ENCODE results near the gene TNRC6C.
"Not testable (repeated sequence)": the region's sequence is repeated elsewhere in the genome, so short reads cannot be mapped to it uniquely, and the experiment has no call there.

The TNRC6C gene

GRCh38 chr17:77929871-77930436 lies 28.5 kb upstream of the TNRC6C start:
- DNase-seq (ENCODE audit: low read depth in 2 of 2): no peak

GRCh38 chr17:77930780-77931768 lies 27.4 kb upstream of the TNRC6C start:
- DNase-seq (ENCODE audit: low read depth in 2 of 2): no peak

DNA sequence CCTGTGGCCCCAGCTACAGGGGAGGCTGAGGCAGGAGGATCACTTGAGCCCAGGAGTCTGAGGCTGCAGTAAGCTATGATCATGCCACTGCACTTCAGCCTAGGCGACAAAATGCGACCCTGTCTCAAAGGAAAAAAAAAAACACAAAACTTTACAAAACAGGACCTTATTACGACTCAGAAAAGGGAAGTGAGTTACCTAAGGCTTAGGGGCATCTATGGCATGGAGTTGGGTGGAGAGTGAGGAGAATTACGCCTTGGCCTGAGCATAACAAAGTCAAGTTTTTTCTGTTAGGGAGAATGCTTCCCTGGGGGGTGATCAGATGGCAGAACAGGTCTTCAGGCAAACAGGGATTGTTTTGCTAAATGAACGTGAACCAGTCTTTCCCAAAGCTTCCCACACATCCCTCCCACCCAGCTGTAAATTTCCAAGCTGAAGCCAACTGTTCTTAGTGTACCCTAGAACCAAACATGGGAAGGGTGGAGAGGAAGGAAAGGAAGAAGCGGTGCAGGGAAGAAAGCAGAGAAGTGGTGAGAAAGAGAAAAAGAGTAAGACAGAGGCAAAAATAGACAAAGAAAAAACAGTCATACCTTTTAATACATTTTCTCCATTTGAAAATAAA lies 24.6 kb upstream of the TNRC6C start:
- DNase-seq (ENCODE audit: low read depth in 2 of 2): no peak

GRCh38 chr17:77935121-77935571 lies 23.4 kb upstream of the TNRC6C start:
- no peak for DNase-seq (ENCODE audit: low read depth in 2 of 2)

DNA sequence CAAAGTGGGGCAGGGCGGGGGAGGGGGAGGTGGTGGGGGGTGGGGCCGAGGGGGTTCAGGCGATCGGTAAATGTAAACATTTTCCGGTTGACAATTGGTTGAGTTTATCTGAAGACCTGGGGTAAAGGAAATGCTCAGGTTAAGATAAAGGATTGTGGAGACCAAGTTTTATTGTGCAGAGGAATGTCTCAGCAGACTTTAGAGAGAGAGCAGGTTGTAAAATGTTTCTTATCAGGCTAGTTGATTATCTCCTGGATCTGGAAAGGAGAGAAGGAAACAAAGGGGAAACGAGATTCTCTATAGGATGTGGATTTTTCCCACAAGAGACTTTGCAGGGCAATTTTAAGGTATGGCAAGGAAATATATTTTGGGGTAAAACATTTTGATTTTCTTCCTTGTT lies 22.8 kb upstream of the TNRC6C start:
- DNase-seq (ENCODE audit: low read depth in 2 of 2): not testable (repeated sequence)

GRCh38 chr17:77936881-77937280 lies 21.6 kb upstream of the TNRC6C start:
- no peak for DNase-seq (ENCODE audit: low read depth in 2 of 2)

GRCh38 chr17:77941004-77941403 lies 17.5 kb upstream of the TNRC6C start:
- no peak for DNase-seq (ENCODE audit: low read depth in 2 of 2)

DNA sequence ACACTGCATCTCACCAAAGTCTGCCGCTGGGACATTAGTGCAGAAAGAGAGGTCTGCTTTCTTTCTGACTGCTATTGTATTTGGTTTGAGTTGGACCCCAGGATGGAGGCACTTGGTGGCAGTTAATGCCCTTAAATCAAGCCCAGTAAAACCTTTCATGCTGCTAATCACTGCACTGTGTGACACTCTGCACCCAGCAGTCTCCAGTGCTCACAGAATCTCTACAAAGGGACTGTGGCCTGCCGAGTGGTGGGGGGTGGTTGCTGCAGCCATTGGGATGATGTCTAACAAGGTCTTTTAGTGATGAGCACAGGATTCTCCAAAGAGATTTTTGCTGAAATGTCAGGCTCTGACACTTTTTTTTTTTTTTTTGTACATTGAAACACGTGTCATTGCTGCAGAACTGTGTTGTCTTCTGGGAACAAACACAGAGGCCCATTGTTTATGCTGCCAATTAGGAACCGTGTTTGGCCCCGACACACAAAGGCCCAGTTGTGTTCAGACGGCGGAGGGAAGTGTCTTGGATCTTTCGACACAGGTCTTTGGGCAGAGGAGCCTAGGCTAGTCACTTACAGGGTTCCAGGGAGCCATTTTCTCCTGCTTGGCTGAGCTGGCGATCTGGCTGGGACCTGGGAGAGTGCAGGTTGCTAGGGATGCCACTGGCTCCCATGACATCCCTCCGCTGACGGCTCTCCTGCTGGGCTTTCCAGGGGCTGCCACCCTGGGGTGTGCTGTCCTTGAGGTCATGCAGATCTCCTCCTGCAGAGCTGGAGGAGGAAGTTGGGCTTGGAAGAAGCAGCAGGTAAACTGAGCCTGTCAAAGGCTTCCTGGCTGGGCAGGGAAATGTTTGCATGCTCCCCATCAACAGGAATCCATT lies 16.2 kb upstream of the TNRC6C start:
- no peak for DNase-seq (ENCODE audit: low read depth in 2 of 2)

GRCh38 chr17:77943971-77944370 lies 14.5 kb upstream of the TNRC6C start:
- no peak for DNase-seq (ENCODE audit: low read depth in 2 of 2)

DNA sequence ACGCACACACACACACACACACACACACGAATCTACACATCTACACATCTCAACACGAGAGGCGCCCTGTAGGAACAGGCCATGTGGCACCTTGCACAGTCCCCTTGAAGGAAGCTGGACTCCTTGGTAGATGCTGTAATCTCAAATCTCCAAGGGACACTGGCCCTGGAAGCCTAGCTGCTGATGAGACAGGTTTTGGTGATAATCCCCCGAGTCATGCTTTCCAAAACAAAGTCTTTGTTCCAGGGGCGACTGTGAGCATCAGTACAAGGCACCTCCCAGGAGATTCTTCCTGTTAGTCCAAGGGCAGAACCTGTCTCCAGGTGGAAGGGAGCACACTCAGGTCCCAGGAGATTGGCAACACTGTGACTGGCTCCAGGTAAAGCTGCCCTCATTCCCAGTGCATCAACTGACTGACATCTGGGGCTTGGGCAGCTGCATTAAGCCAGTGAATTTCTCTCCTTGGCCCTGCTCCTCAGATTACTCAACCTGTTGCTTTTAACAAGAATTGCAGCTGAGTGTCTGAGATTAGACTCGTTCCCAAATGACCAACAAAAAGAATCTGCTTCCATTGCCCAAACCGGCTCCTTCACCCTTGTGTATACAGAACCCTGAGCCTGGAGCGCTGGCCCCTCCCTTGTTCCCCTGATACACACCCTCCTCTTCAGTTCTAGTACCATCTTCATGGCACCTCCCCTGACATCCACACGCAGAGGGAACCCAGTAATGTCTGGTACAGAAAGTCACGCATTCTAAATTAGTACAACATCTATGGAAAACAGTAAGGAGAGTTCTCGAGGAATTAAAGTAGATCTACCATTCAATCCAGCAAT lies 13.9 kb upstream of the TNRC6C start:
- DNase-seq (ENCODE audit: low read depth in 2 of 2): no peak

- DNase-seq (ENCODE audit: low read depth in 2 of 2): no peak
These were observed 11.4 kb upstream of the TNRC6C start for GRCh38 chr17:77946900-77947645.

DNA sequence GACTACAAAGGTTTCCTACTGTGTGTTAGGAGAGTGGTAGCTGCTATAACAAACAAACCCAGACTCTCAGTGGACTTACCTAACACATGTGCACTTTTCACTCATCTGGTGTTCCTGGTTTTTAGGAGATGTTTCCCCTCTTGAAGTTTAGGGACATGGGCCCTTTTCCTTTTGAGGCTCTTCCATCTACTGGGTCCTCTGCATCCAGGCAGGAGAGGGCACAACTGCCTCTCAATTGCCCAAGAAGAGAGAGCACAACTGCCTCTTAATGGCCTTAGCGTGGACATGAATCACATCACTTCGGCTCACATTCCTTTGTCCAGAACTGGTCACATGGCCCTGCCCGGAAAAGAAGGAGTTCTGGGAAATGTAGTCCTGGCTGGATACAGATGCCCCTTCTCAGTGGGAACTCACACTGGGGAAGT lies 9.8 kb upstream of the TNRC6C start:
- DNase-seq (ENCODE audit: low read depth in 2 of 2): no peak

DNA sequence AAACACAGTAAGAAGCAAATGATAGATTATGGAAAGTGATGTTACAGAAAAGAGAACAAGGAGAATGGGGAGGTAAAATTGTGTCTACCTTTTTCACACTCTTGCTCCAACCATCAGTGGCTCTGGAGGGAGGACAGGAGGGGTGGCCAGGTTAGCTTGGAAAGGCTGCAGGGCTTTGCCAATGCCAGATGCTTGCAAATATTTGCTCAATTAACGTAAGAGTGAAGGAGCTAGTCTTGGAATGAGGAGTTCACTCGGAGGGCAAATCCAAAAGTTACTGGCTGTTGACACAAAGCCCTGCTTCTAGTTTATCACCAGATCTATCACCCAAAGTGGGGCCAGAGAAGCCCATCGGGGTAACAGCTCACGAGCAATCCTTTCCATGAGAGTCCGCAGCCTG lies 7.4 kb upstream of the TNRC6C start:
- DNase-seq (ENCODE audit: low read depth in 2 of 2): no peak

DNA sequence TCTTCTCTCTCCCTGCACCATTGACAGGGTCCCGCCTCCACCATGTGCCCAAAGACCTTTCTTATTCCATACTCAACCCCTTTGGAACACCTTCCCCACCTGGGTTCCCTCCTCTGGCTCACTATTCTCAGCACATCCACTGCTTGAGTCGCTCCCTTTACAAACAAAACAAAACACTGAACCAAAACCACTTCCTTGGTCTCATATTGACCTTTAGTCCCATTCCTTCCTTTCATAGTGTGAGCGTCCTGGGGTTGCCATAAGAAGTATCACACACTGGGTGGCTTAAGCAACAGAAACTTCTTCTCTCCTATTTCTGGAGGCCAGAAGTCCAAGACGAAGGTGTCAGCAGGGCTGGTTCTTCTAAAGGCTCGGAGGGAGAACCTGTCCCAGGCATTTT lies 6.1 kb upstream of the TNRC6C start:
- no peak for DNase-seq (ENCODE audit: low read depth in 2 of 2)

DNA sequence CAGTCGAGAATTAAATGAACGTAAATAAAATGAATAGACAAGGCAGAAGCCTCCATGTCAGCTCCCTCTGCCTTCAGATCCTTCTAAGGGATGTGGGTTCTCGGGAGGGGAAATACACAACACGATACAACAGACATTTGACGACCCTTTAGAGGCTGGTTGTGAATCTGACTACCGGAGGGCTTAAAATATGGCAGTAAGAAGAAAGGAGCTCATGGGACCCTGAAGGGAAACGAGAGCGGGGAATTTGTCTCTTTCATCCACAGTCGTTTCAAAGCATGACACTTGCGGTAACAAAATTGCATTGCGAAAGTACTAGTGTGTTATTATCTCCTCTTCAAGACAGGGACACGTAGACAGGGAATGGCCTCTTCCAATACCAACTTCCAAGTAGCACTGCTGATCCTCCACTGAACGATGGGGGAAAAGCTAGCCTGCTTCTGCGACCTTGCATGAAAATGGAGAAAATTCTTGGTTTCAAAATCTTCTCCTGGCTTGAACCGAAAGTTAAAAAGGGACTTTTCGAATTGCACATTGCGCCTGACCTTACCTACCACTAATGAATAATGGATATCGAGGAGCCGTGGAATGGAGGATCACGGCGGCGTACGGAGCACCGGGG lies 1.2 kb upstream of the TNRC6C start:
- no peak for DNase-seq (ENCODE audit: low read depth in 2 of 2)

- DNase-seq (ENCODE audit: low read depth in 2 of 2): no peak
These were observed 218 bp downstream of the TNRC6C start for GRCh38 chr17:77958716-77959125.

DNA sequence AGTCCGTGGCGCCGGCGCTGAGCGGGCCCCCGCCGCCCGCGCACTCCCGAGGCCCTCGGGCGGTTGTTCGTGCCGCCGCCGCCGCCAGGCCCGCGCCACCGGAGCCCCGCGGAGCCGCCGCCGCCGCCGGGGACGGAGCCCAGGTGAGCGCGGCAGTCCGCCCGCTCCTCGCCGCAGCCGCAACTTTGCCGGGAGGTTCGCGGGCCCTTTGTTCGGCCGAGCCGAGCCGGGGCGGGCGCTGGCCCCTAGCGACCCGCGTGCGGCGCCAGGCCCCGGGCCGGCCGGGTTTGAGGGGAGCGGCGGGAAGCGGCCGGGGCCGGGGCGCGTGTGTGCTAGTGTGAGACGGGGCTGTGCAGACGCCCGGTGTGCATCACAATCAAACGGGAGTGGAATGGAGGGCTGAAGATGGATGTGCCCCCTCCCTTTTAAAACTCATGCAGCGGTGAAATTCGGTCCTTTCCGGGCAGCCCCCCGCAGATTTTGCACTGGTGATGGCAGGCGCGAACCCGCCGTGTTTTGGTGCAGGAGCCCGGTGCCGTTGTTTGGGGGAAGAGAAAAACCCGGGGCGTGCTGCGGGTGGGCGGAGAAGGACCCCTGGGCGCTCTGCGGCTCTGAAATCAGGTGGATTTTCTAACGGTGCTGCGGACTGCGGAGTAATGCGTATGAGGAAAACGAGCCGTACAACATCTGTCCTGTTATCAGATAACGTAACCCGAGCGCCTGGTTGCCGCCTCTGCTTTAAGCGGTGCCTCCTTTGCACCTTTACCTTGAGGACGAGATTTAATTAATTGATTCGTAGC lies 823 bp downstream of the TNRC6C start:
- peak in 1 of 2 donors; percentile 15 for DNase-seq (ENCODE audit: low read depth in 2 of 2)

DNA sequence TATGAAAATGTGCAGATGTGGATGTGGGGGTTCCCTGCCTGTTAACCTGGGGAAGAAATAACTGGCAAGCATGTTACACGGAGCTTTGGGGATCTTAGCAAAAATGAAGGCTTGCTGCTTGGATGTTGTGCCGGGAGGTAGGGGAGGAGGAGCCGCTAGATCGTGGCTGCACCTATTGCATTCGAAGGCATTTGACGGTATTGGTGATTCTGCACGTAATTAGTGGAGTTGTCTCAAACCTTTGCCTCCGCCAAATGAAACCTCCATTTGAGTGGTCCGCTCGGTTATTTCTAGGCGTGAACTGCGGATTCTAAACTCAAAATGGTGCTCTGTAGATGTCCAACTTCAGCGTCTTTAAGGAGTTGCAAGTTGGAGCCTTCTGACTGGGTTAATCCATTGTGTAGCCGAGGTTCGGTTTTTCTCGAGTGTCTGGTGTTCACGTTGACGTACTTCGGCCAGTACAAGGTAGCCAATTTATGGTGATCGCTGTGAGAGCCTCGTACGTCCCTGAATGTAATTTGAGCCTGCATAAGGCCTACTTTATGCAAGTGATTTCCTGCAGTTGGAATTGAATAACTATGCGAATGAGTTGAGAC lies 1.5 kb downstream of the TNRC6C start:
- peak in 1 of 2 donors; percentile 14 for DNase-seq (ENCODE audit: low read depth in 2 of 2)

Data from activated CD4-positive, alpha-beta T cell treated with anti-CD3 and anti-CD28 coated beads for 24 hours (primary cell).